Astrocyte (in vitro differentiated cells and primary cell): Measurements from ENCODE around the gene ZNF292. TPM values are rescaled to one million over a fixed set of nuclear protein-coding genes. Genes with fewer than 3 reads are reported as not detected.

ENCODE experiments used
- DNase-seq: peaks from one replicate; pipeline ENCODE4 v3.0.0-alpha.2; 2010; ENCODE audit warnings: low read depth
- FAIRE-seq: peaks from 2 replicates; lab custom pipeline; 2011; peaks lifted over from hg19 to GRCh38; lab: Jason Lieb, UNC
- H2AFZ ChIP-seq: 2 replicates; pipeline ENCODE4 v1.6.0; 2012; ENCODE audit warnings: low read depth, low read length, inconsistent platforms
- H3K27ac ChIP-seq: 2 replicates; pipeline ENCODE4 v1.5.1; 2011; ENCODE audit warnings: low read depth, low read length, inconsistent platforms
- H3K27me3 ChIP-seq: 2 replicates; pipeline ENCODE4 v1.6.0; 2011; ENCODE audit warnings: low read length, inconsistent platforms; ENCODE audit not compliant: insufficient read depth
- H3K36me3 ChIP-seq: 2 replicates; pipeline ENCODE4 v1.5.1; 2011; ENCODE audit warnings: low read length, inconsistent platforms; ENCODE audit not compliant: insufficient read depth
- H3K4me1 ChIP-seq: 2 replicates; pipeline ENCODE4 v1.5.1; 2011; ENCODE audit warnings: low read length, inconsistent platforms; ENCODE audit not compliant: insufficient read depth
- H3K4me2 ChIP-seq: 2 replicates; pipeline ENCODE4 v1.6.0; 2012; ENCODE audit warnings: low read length, inconsistent platforms
- H3K4me3 ChIP-seq: 2 replicates; pipeline ENCODE4 v1.5.1; 2011; ENCODE audit warnings: low read depth, mild to moderate bottlenecking, low read length, inconsistent platforms; ENCODE audit not compliant: insufficient read depth
- H3K79me2 ChIP-seq: 2 replicates; pipeline ENCODE4 v1.6.0; 2012; ENCODE audit warnings: mild to moderate bottlenecking, low read length, inconsistent platforms; ENCODE audit not compliant: insufficient read depth
- H3K9ac ChIP-seq: 2 replicates; pipeline ENCODE4 v1.6.0; 2012; ENCODE audit warnings: mild to moderate bottlenecking, low read length, inconsistent platforms
- H3K9me3 ChIP-seq: 2 replicates; pipeline ENCODE4 v1.5.1; 2012; ENCODE audit warnings: low read depth, mild to moderate bottlenecking, low read length, inconsistent platforms; ENCODE audit not compliant: insufficient read depth
- H4K20me1 ChIP-seq: 2 replicates; pipeline ENCODE4 v1.6.0; 2012; ENCODE audit warnings: low read length, inconsistent platforms; ENCODE audit not compliant: insufficient read depth
- H3K27ac Mint-ChIP-seq: one replicate; pipeline ENCODE4 v1.8.0; 2021; ENCODE audit warnings: mild to moderate bottlenecking, mixed read lengths; ENCODE audit not compliant: unreplicated experiment
- H3K27me3 Mint-ChIP-seq: one replicate; pipeline ENCODE4 v1.8.0; 2021; ENCODE audit warnings: low read depth, mixed read lengths; ENCODE audit not compliant: unreplicated experiment
- H3K36me3 Mint-ChIP-seq: one replicate; pipeline ENCODE4 v1.8.0; 2021; ENCODE audit warnings: low read depth, mixed read lengths; ENCODE audit not compliant: unreplicated experiment
- H3K4me1 Mint-ChIP-seq: one replicate; pipeline ENCODE4 v1.8.0; 2021; ENCODE audit warnings: low read depth, mixed read lengths; ENCODE audit not compliant: unreplicated experiment
- H3K4me3 Mint-ChIP-seq: one replicate; pipeline ENCODE4 v1.8.0; 2021; ENCODE audit warnings: mild to moderate bottlenecking, moderate library complexity, mixed read lengths; ENCODE audit not compliant: unreplicated experiment
- H3K9me3 Mint-ChIP-seq: one replicate; pipeline ENCODE4 v1.8.0; 2021; ENCODE audit warnings: mild to moderate bottlenecking, mixed read lengths; ENCODE audit not compliant: unreplicated experiment
- CTCF ChIP-seq: IDR thresholded peaks from 2 replicates; pipeline ENCODE4 v1.5.1; 2011; ENCODE audit warnings: low read depth, mild to moderate bottlenecking, inconsistent platforms, low read length, moderate library complexity; ENCODE audit not compliant: insufficient read depth
- EZH2 ChIP-seq: IDR thresholded peaks from 2 replicates; pipeline ENCODE4 v1.6.1; 2012; ENCODE audit warnings: mild to moderate bottlenecking, low read length, inconsistent platforms; ENCODE audit not compliant: insufficient read depth
- total RNA-seq: library from RNA; stranded (reverse); gene quantifications from 2 replicates; pipeline ENCODE4 v1.2.1, GENCODE V29; 2021

Gene ZNF292
- total RNA-seq, 1 donor from 2014 or later, result 31.5 TPM

GRCh38 chr6:87259791-87260190, 104.4 kb downstream of the ZNF292 start:
- H3K36me3 Mint-ChIP-seq, result peaks cover 10% of the 10 kb centered on the region
- Histone ChIP-seq H3K36me3 (peaks cover 43% of the 10 kb centered on the region), H3K9me3 (no peaks in the 10 kb centered on the region), H3K4me3 (no peak overlapping the region), H3K4me1 (no peaks in the 10 kb centered on the region), H3K9ac (no peak overlapping the region), H3K4me2 (no peak overlapping the region), H2AFZ (no peak overlapping the region), H3K27me3 (no peaks in the 10 kb centered on the region), H3K27ac (no peak overlapping the region), H3K79me2 (no peaks in the 10 kb centered on the region), H4K20me1 (peaks cover 7% of the 10 kb centered on the region)
- TF ChIP-seq EZH2 (no peak), CTCF (no peak)
- H3K27ac Mint-ChIP-seq, result no peak overlapping the region
- no peaks in the 10 kb centered on the region for H3K27me3 Mint-ChIP-seq
- H3K4me1 Mint-ChIP-seq, result no peaks in the 10 kb centered on the region
- H3K9me3 Mint-ChIP-seq, result no peaks in the 10 kb centered on the region
- FAIRE-seq, result no peak
- H3K4me3 Mint-ChIP-seq, result no peak overlapping the region
- DNase-seq, result no peak

GRCh38 chr6:87261534-87261933, 106.2 kb downstream of the ZNF292 start:
- Histone ChIP-seq H4K20me1 (peaks cover 7% of the 10 kb centered on the region), H3K4me2 (no peak overlapping the region), H3K79me2 (no peaks in the 10 kb centered on the region), H3K4me1 (no peaks in the 10 kb centered on the region), H3K36me3 (peaks cover 25% of the 10 kb centered on the region), H2AFZ (no peak overlapping the region), H3K9me3 (no peaks in the 10 kb centered on the region), H3K4me3 (no peak overlapping the region), H3K27ac (no peak overlapping the region), H3K9ac (no peak overlapping the region), H3K27me3 (no peaks in the 10 kb centered on the region)
- DNase-seq (no peak), FAIRE-seq (no peak)
- no peaks in the 10 kb centered on the region for H3K9me3 Mint-ChIP-seq
- no peaks in the 10 kb centered on the region for H3K27me3 Mint-ChIP-seq
- no peak for TF ChIP-seq CTCF
- no peak for TF ChIP-seq EZH2
- peaks cover 9% of the 10 kb centered on the region for H3K36me3 Mint-ChIP-seq
- no peak overlapping the region for H3K27ac Mint-ChIP-seq
- H3K4me3 Mint-ChIP-seq, result no peak overlapping the region
- H3K4me1 Mint-ChIP-seq, result peaks cover under 1% of the 10 kb centered on the region

GRCh38 chr6:87264481-87264880, 109.1 kb downstream of the ZNF292 start:
- FAIRE-seq (no peak), DNase-seq (no peak)
- peaks cover 6% of the 10 kb centered on the region for H3K4me1 Mint-ChIP-seq
- Histone ChIP-seq H3K4me3 (no peak overlapping the region), H3K9me3 (no peaks in the 10 kb centered on the region), H2AFZ (no peak overlapping the region), H3K79me2 (no peaks in the 10 kb centered on the region), H3K4me2 (no peak overlapping the region), H4K20me1 (no peaks in the 10 kb centered on the region), H3K27ac (no peak overlapping the region), H3K27me3 (no peaks in the 10 kb centered on the region), H3K4me1 (no peaks in the 10 kb centered on the region), H3K36me3 (peaks cover 9% of the 10 kb centered on the region), H3K9ac (no peak overlapping the region)
- H3K27ac Mint-ChIP-seq, result no peak overlapping the region
- H3K9me3 Mint-ChIP-seq, result no peaks in the 10 kb centered on the region
- no peaks in the 10 kb centered on the region for H3K27me3 Mint-ChIP-seq
- H3K4me3 Mint-ChIP-seq, result no peak overlapping the region
- TF ChIP-seq EZH2 (no peak), CTCF (no peak)
- peaks cover 3% of the 10 kb centered on the region for H3K36me3 Mint-ChIP-seq
